Endodermal cell (in vitro differentiated cells): ENCODE data around the gene CACNB1. TPM values are rescaled to one million over a fixed set of nuclear protein-coding genes. Genes with fewer than 3 reads are reported as not detected.

Experiments
- DNase-seq: peaks from one replicate; pipeline ENCODE4 v3.0.0-alpha.2; 2017
- H3K27ac ChIP-seq: 2 replicates; pipeline ENCODE4 v1.5.1; 2013; ENCODE audit warnings: mild to moderate bottlenecking, low read depth, low read length, moderate library complexity
- H3K27me3 ChIP-seq: 2 replicates; pipeline ENCODE4 v1.6.1; 2013; ENCODE audit warnings: mild to moderate bottlenecking, low read length, moderate library complexity; ENCODE audit not compliant: insufficient read depth, control insufficient read depth, poor library complexity, severe bottlenecking
- H3K36me3 ChIP-seq: 2 replicates; pipeline ENCODE4 v1.7.0; 2013; ENCODE audit warnings: mild to moderate bottlenecking, low read length, moderate library complexity; ENCODE audit not compliant: control insufficient read depth, insufficient read depth
- H3K4me1 ChIP-seq: one replicate; pipeline ENCODE4 v1.7.0; 2013; ENCODE audit warnings: low read length; ENCODE audit not compliant: control insufficient read depth, insufficient read depth
- H3K4me3 ChIP-seq: 2 replicates; pipeline ENCODE4 v1.5.1; 2013; ENCODE audit warnings: mild to moderate bottlenecking, low read length, moderate library complexity
- H3K9ac ChIP-seq: 2 replicates; pipeline ENCODE4 v1.6.1; 2013; ENCODE audit warnings: mild to moderate bottlenecking, low read length, moderate library complexity; ENCODE audit not compliant: poor library complexity, severe bottlenecking; ENCODE audit errors: extremely low read depth
- H3K9me3 ChIP-seq: 2 replicates; pipeline ENCODE4 v1.6.1; 2013; ENCODE audit warnings: mild to moderate bottlenecking, low read length, moderate library complexity; ENCODE audit not compliant: control insufficient read depth
- H3K27ac Mint-ChIP-seq: 2 replicates; pipeline ENCODE4 v1.8.0; 2020; ENCODE audit warnings: mixed read lengths
- H3K27me3 Mint-ChIP-seq: 2 replicates; pipeline ENCODE4 v1.8.0; 2021; ENCODE audit warnings: mild to moderate bottlenecking, mixed read lengths; ENCODE audit not compliant: insufficient read depth
- H3K36me3 Mint-ChIP-seq: 2 replicates; pipeline ENCODE4 v1.8.0; 2020; ENCODE audit warnings: low read depth, mixed read lengths
- H3K4me1 Mint-ChIP-seq: 2 replicates; pipeline ENCODE4 v1.8.0; 2020; ENCODE audit warnings: mixed read lengths
- H3K4me3 Mint-ChIP-seq: 2 replicates; pipeline ENCODE4 v1.8.0; 2020; ENCODE audit warnings: mild to moderate bottlenecking, moderate library complexity, mixed read lengths
- H3K9me3 Mint-ChIP-seq: 2 replicates; pipeline ENCODE4 v1.8.0; 2020; ENCODE audit warnings: mild to moderate bottlenecking, mixed read lengths
- WGBS, 2 experiments: methylation state at CpG; one replicate each; pipeline versions ENCODE4 v1.1.5 to v1.1.7; 2013; ENCODE audit warnings: missing lambda C conversion rate in 2 of 2, mixed read lengths in 1 of 2; ENCODE audit not compliant: insufficient coverage in 1 of 2, insufficient read length in 1 of 2; 5-methylcytosine and 5-hydroxymethylcytosine counted together
- total RNA-seq, 2 donors: library from RNA; stranded (reverse); fragmentation: NEBNext Ultra II Directional in 1 of 2; extraction: Animal tissue kit (Norgen Biotek cat#: 25700) in 1 of 2; gene quantifications; 2 replicates in 1 of 2; 3 replicates in 1 of 2; pipeline ENCODE4 v1.2.1, GENCODE V29; 2021
- TF ChIP-seq, protein P1 (sequence below): fragments of 200-600 bp; sonication (generic); conservative IDR thresholded peaks from 2 replicates; pipeline ENCODE4 v1.5.0; 2021; ENCODE audit warnings: antibody characterized with exemption, mild to moderate bottlenecking

CACNB1 gene
- total RNA-seq, 2 donors from 2014 or later: 12.2 to 13.2 TPM

GRCh38 chr17:39158623-39159022, 38.8 kb downstream of the CACNB1 start:
- H3K9me3 ChIP-seq: no peaks in the 10 kb centered on the region
- no peaks in the 10 kb centered on the region for H3K36me3 ChIP-seq
- H3K36me3 Mint-ChIP-seq: no peaks in the 10 kb centered on the region
- H3K27ac ChIP-seq: no peak overlapping the region
- H3K4me1 ChIP-seq: no peaks in the 10 kb centered on the region
- no peaks in the 10 kb centered on the region for H3K4me1 Mint-ChIP-seq
- H3K9ac ChIP-seq: no peak overlapping the region
- no peaks in the 10 kb centered on the region for H3K27me3 ChIP-seq
- WGBS, 2 experiments: 94 to 100% methylated on average over 1 to 2 of the region's 2 CpGs
- no peak overlapping the region for H3K27ac Mint-ChIP-seq
- H3K9me3 Mint-ChIP-seq: no peaks in the 10 kb centered on the region
- TF ChIP-seq, protein P1, sequence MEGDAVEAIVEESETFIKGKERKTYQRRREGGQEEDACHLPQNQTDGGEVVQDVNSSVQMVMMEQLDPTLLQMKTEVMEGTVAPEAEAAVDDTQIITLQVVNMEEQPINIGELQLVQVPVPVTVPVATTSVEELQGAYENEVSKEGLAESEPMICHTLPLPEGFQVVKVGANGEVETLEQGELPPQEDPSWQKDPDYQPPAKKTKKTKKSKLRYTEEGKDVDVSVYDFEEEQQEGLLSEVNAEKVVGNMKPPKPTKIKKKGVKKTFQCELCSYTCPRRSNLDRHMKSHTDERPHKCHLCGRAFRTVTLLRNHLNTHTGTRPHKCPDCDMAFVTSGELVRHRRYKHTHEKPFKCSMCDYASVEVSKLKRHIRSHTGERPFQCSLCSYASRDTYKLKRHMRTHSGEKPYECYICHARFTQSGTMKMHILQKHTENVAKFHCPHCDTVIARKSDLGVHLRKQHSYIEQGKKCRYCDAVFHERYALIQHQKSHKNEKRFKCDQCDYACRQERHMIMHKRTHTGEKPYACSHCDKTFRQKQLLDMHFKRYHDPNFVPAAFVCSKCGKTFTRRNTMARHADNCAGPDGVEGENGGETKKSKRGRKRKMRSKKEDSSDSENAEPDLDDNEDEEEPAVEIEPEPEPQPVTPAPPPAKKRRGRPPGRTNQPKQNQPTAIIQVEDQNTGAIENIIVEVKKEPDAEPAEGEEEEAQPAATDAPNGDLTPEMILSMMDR: no peak
- no peak for DNase-seq
- no peak overlapping the region for H3K4me3 Mint-ChIP-seq
- peaks cover 9% of the 10 kb centered on the region for H3K27me3 Mint-ChIP-seq
- H3K4me3 ChIP-seq: no peak overlapping the region

DNA sequence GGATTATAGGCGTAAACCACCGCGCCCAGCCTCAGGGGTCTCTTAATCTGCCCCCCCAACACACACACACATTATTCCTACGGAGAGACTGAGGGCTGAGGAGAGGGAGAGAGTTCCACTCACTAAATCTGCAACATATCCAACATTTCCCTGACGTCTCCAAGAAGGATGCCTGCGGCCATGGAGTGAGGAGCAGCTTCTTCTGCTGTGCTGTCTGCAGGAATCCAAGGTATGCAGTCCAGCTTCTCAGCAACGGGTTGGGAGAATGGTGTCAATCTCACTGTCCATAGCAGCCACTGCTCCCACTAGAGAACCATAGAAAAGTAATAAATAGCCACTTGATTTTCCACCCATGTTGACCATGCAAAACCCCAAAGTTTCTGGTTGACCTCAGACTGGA, 41.0 kb downstream of the CACNB1 start:
- Mint-ChIP-seq H3K36me3 (no peaks in the 10 kb centered on the region), H3K4me3 (no peak overlapping the region), H3K4me1 (no peaks in the 10 kb centered on the region), H3K9me3 (no peaks in the 10 kb centered on the region), H3K27ac (no peak overlapping the region), H3K27me3 (peaks cover 12% of the 10 kb centered on the region)
- H3K4me1 ChIP-seq: no peaks in the 10 kb centered on the region
- no peak for DNase-seq
- H3K36me3 ChIP-seq: no peaks in the 10 kb centered on the region
- H3K9me3 ChIP-seq: no peaks in the 10 kb centered on the region
- peaks cover 10% of the 10 kb centered on the region for H3K27me3 ChIP-seq
- no peak overlapping the region for H3K4me3 ChIP-seq
- 73 to 92% methylated on average over 2 to 7 of the region's 7 CpGs for WGBS, 2 experiments
- no peak overlapping the region for H3K27ac ChIP-seq
- H3K9ac ChIP-seq: no peak overlapping the region
- TF ChIP-seq, protein P1: no peak

DNA sequence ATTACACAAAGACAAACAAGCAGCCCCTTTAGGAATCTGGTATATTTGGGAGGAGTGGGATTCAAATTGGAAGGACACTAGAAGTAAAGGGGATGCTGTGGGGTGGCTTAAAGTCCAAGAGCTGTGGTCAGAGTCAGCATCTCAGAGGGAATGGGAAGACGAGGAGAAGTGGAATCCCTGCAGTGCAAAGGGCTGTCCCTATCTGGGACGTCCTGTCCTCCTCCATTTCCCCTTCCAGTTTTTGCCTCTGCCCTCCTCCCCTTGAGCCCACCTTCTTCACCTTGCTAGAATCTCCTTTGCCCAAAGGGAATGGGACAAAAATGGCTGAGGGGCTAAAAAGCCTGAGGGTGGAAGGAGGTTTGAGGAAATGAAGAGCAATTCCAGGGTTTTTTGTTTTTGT, 41.8 kb downstream of the CACNB1 start:
- Mint-ChIP-seq H3K27me3 (peaks cover 17% of the 10 kb centered on the region), H3K36me3 (no peaks in the 10 kb centered on the region), H3K9me3 (no peaks in the 10 kb centered on the region), H3K4me1 (no peaks in the 10 kb centered on the region), H3K27ac (no peak overlapping the region), H3K4me3 (peak overlapping the region; percentile 95)
- WGBS, 2 experiments: 74% methylated on average over 2 of the region's 2 CpGs; no CpG with 5 or more reads in 1 of the 2 experiments
- Histone ChIP-seq H3K27ac (no peak overlapping the region), H3K4me3 (no peak overlapping the region), H3K27me3 (peaks cover 18% of the 10 kb centered on the region), H3K9me3 (no peaks in the 10 kb centered on the region), H3K4me1 (no peaks in the 10 kb centered on the region), H3K36me3 (no peaks in the 10 kb centered on the region), H3K9ac (no peak overlapping the region)
- TF ChIP-seq, protein P1: no peak
- no peak for DNase-seq
